ENCODE results near the gene MGAT4A.

The MGAT4A gene

GRCh38 chr2:98750593-98751282 is 19.8 kb upstream of the MGAT4A start:
- no peak for DNase-seq (ENCODE audit: low spot score)
- no peak overlapping the region for H3K27ac ChIP-seq
- CTCF ChIA-PET, result no interaction called here
- TF ChIP-seq CTCF (conservative IDR thresholded peaks at IDR 0.05; ENCODE audit: low read depth), result no peak
- POLR2A ChIA-PET (ENCODE audit: low non-redundant PET), result no interaction called here

GRCh38 chr2:98749066-98749450 is 18.1 kb upstream of the MGAT4A start:
- no peak overlapping the region for H3K27ac ChIP-seq
- ChIA-PET CTCF (no interaction called here), POLR2A (ENCODE audit: low non-redundant PET) (no interaction called here)
- no peak for TF ChIP-seq CTCF (conservative IDR thresholded peaks at IDR 0.05; ENCODE audit: low read depth)
- no peak for DNase-seq (ENCODE audit: low spot score)

GRCh38 chr2:98748292-98749065 is 17.5 kb upstream of the MGAT4A start:
- CTCF ChIA-PET, result no interaction called here

GRCh38 chr2:98747888-98748287 is 17.0 kb upstream of the MGAT4A start:
- H3K27ac ChIP-seq, result no peak overlapping the region
- POLR2A ChIA-PET (ENCODE audit: low non-redundant PET), result no interaction called here
- TF ChIP-seq CTCF (conservative IDR thresholded peaks at IDR 0.05; ENCODE audit: low read depth), result no peak
- DNase-seq (ENCODE audit: low spot score), result no peak
- CTCF ChIA-PET, result interaction anchor here (0.7 kb wide), 1 partner anchor 98 kb away, joined by 3 read pairs; no protein-coding TSS in a partner anchor

More at GRCh38 chr2:98748292-98749065, 17.5 kb upstream of the MGAT4A start:
- TF ChIP-seq CTCF (conservative IDR thresholded peaks at IDR 0.05; ENCODE audit: low read depth), result no peak
- POLR2A ChIA-PET (ENCODE audit: low non-redundant PET), result no interaction called here
- no peak for DNase-seq (ENCODE audit: low spot score)
- no peak overlapping the region for H3K27ac ChIP-seq

GRCh38 chr2:98746426-98746825 is 15.5 kb upstream of the MGAT4A start:
- POLR2A ChIA-PET (ENCODE audit: low non-redundant PET), result no interaction called here
- no peak overlapping the region for H3K27ac ChIP-seq
- no peak for DNase-seq (ENCODE audit: low spot score)
- CTCF ChIA-PET, result no interaction called here
- no peak for TF ChIP-seq CTCF (conservative IDR thresholded peaks at IDR 0.05; ENCODE audit: low read depth)

- POLR2A ChIA-PET (ENCODE audit: low non-redundant PET), result no interaction called here
- DNase-seq (ENCODE audit: low spot score), result no peak
- CTCF ChIA-PET, result interaction anchor here (0.6 kb wide), 1 partner anchor 1681 kb away, joined by 5 read pairs; no protein-coding TSS in a partner anchor
- TF ChIP-seq CTCF (conservative IDR thresholded peaks at IDR 0.05; ENCODE audit: low read depth), result no peak
- no peak overlapping the region for H3K27ac ChIP-seq
These were observed 13.7 kb upstream of the MGAT4A start for GRCh38 chr2:98744595-98744994.
